SK-N-SH treated with all-trans-retinoic acid at 6 μM for 48 hours (cell line): Measurements from ENCODE around the gene BPI.

Source experiments
- ATAC-seq: fragments of 200-7000 bp; cut with Tn5 transposase; 3 replicates; pipeline ENCODE4 v1.9.1; 2020; ENCODE audit warnings: mild to moderate bottlenecking, moderate library complexity
- ARNTL ChIP-seq: fragments of 450-650 bp; formaldehyde crosslinking; IDR thresholded peaks from 2 replicates; pipeline ENCODE4 v1.5.0; 2020; ENCODE audit warnings: low read depth, mild to moderate bottlenecking, moderate library complexity, borderline replicate concordance
- BACH2 ChIP-seq: fragments of 250-450 bp; sonication (Bioruptor Pico); IDR thresholded peaks from 2 replicates; pipeline ENCODE4 v1.9.0; 2021; ENCODE audit warnings: mild to moderate bottlenecking, borderline replicate concordance
- CSDC2 ChIP-seq: fragments of 250-450 bp; sonication (Bioruptor Pico); IDR thresholded peaks from 2 replicates; pipeline ENCODE4 v1.5.0; 2020; ENCODE audit warnings: mild to moderate bottlenecking, moderate library complexity
- ESRRG ChIP-seq: fragments of 250-450 bp; sonication (Bioruptor Pico); IDR thresholded peaks from 2 replicates; pipeline ENCODE4 v1.6.1; 2021; ENCODE audit warnings: mild to moderate bottlenecking
- ISL1 ChIP-seq: fragments of 250-450 bp; sonication (Bioruptor Pico); IDR thresholded peaks from 2 replicates; pipeline ENCODE4 v2.1.2; 2022; ENCODE audit warnings: mild to moderate bottlenecking, moderate library complexity
- OSR1 ChIP-seq: fragments of 250-450 bp; sonication (Bioruptor Pico); IDR thresholded peaks from 2 replicates; pipeline ENCODE4 v1.8.0; 2022; ENCODE audit warnings: moderate library complexity, mild to moderate bottlenecking, inconsistent platforms
- POU6F1 ChIP-seq: fragments of 250-450 bp; sonication (Bioruptor Pico); IDR thresholded peaks from 2 replicates; pipeline ENCODE4 v1.8.0; 2021; ENCODE audit warnings: low read depth, mild to moderate bottlenecking, moderate library complexity, borderline replicate concordance
- PPARA ChIP-seq: fragments of 250-450 bp; sonication (Bioruptor Pico); IDR thresholded peaks from 2 replicates; pipeline ENCODE4 v1.5.0; 2020; ENCODE audit warnings: mild to moderate bottlenecking, borderline replicate concordance
- RARB ChIP-seq: fragments of 250-450 bp; sonication (Bioruptor Pico); IDR thresholded peaks from 2 replicates; pipeline ENCODE4 v1.8.0; 2021; ENCODE audit warnings: mild to moderate bottlenecking, moderate library complexity
- SNAI2 ChIP-seq: fragments of 250-450 bp; sonication (Bioruptor Pico); IDR thresholded peaks from 2 replicates; pipeline ENCODE4 v1.5.0; 2020; ENCODE audit warnings: mild to moderate bottlenecking, moderate library complexity
- TCF4 ChIP-seq: fragments of 250-450 bp; sonication (Bioruptor Pico); IDR thresholded peaks from 2 replicates; pipeline ENCODE4 v1.8.0; 2021; ENCODE audit warnings: mild to moderate bottlenecking, moderate library complexity, borderline replicate concordance
- TOX ChIP-seq: fragments of 250-450 bp; sonication (Bioruptor Pico); IDR thresholded peaks from 2 replicates; pipeline ENCODE4 v1.8.0; 2021; ENCODE audit warnings: mild to moderate bottlenecking, moderate library complexity, borderline replicate concordance
- ZC3H10 ChIP-seq: fragments of 250-450 bp; sonication (Bioruptor Pico); IDR thresholded peaks from 2 replicates; pipeline ENCODE4 v1.5.1; 2021; ENCODE audit warnings: mild to moderate bottlenecking, moderate library complexity
- ZFP3 ChIP-seq: fragments of 250-450 bp; sonication (Bioruptor Pico); IDR thresholded peaks from 2 replicates; pipeline ENCODE4 v1.5.0; 2020; ENCODE audit warnings: mild to moderate bottlenecking, moderate library complexity
- ZFP30 ChIP-seq: fragments of 450-650 bp; formaldehyde crosslinking; IDR thresholded peaks from 2 replicates; pipeline ENCODE4 v1.5.0; 2022; ENCODE audit warnings: mild to moderate bottlenecking, moderate library complexity
- ZNF565 ChIP-seq: fragments of 450-650 bp; formaldehyde crosslinking; conservative IDR thresholded peaks from 2 replicates; pipeline ENCODE4 v1.5.0; 2020; ENCODE audit warnings: low read depth, mild to moderate bottlenecking, moderate library complexity
- ZNF70 ChIP-seq: fragments of 450-650 bp; formaldehyde crosslinking; IDR thresholded peaks from 2 replicates; pipeline ENCODE4 v1.5.0; 2020; ENCODE audit warnings: mild to moderate bottlenecking, moderate library complexity
- ZNF8 ChIP-seq: fragments of 450-650 bp; formaldehyde crosslinking; IDR thresholded peaks from 2 replicates; pipeline ENCODE4 v1.5.0; 2020; ENCODE audit warnings: mild to moderate bottlenecking, moderate library complexity
- TF ChIP-seq, protein P1 (sequence below): fragments of 250-450 bp; sonication (Bioruptor Pico); IDR thresholded peaks from 2 replicates; pipeline ENCODE4 v1.8.0; 2020; ENCODE audit warnings: mild to moderate bottlenecking, moderate library complexity, borderline replicate concordance
- TF ChIP-seq, protein P2 (sequence below): fragments of 250-450 bp; sonication (Bioruptor Pico); IDR thresholded peaks from 2 replicates; pipeline ENCODE4 v1.5.1; 2020; ENCODE audit warnings: low read depth, mild to moderate bottlenecking, moderate library complexity
- TF ChIP-seq, protein P3 (sequence below): fragments of 250-450 bp; sonication (Bioruptor Pico); IDR thresholded peaks from 2 replicates; pipeline ENCODE4 v1.5.1; 2021; ENCODE audit warnings: mild to moderate bottlenecking, moderate library complexity
- TF ChIP-seq, protein P4 (sequence below): fragments of 250-450 bp; sonication (Bioruptor Pico); IDR thresholded peaks from 2 replicates; pipeline ENCODE4 v1.5.0; 2020; ENCODE audit warnings: mild to moderate bottlenecking, moderate library complexity

Gene BPI

DNA sequence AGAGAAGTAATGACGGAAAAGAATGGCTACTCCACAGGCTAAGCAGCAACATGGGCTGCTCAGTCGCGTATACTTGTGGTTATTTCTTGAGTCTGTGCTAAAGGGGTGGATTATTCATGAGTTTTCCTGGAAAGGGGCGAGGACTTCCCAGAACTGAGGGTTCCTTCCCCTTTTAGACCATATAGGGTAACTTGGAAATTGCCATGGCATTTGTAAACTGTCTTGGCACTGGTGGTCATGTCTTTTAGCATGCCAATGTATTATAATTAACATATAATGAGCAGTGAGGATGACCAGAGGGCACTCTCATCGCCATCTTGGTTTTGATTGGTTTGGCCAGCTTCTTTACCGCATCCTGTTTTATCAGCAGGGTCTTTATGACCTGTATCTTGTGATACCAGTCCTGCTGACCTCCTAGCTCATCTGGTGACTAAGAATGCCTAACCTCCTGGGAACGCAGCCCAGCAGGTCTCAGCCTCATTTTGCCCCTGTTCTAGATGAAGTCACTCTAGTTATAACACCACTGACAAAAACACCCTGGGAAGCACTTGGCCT is 53.8 kb downstream of the BPI start:
- TF ChIP-seq CSDC2 (no peak), TOX (CRISPR knock-in tag) (no peak)
- TF ChIP-seq, protein P1, sequence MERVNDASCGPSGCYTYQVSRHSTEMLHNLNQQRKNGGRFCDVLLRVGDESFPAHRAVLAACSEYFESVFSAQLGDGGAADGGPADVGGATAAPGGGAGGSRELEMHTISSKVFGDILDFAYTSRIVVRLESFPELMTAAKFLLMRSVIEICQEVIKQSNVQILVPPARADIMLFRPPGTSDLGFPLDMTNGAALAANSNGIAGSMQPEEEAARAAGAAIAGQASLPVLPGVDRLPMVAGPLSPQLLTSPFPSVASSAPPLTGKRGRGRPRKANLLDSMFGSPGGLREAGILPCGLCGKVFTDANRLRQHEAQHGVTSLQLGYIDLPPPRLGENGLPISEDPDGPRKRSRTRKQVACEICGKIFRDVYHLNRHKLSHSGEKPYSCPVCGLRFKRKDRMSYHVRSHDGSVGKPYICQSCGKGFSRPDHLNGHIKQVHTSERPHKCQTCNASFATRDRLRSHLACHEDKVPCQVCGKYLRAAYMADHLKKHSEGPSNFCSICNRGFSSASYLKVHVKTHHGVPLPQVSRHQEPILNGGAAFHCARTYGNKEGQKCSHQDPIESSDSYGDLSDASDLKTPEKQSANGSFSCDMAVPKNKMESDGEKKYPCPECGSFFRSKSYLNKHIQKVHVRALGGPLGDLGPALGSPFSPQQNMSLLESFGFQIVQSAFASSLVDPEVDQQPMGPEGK, result no peak
- TF ChIP-seq, protein P2, sequence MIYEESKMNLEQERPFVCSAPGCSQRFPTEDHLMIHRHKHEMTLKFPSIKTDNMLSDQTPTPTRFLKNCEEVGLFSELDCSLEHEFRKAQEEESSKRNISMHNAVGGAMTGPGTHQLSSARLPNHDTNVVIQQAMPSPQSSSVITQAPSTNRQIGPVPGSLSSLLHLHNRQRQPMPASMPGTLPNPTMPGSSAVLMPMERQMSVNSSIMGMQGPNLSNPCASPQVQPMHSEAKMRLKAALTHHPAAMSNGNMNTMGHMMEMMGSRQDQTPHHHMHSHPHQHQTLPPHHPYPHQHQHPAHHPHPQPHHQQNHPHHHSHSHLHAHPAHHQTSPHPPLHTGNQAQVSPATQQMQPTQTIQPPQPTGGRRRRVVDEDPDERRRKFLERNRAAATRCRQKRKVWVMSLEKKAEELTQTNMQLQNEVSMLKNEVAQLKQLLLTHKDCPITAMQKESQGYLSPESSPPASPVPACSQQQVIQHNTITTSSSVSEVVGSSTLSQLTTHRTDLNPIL (CRISPR knock-in tag), result no peak
- ATAC-seq, result no peak

DNA sequence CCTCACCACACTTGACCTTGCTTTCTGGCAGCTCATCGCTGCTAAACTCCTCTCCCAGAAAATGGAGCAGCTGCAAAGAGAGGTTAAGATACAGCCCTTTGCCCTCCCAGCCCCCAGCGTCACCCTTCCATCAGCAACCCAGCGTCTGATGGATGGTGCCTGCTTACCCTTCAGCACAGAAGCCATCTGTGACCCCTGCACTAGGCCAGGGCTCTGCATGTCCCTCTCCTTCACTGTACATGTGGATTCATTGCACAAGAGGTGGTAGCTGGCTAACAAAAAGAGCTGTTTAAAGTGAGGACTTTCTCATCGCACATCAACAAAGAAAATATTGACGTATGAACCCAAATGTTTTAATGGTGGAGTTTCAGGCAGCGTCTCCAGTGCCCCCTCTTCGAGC is 54.6 kb downstream of the BPI start:
- TF ChIP-seq, protein P1, result no peak
- TF ChIP-seq ISL1 (CRISPR knock-in tag), result no peak
- TF ChIP-seq, protein P3, sequence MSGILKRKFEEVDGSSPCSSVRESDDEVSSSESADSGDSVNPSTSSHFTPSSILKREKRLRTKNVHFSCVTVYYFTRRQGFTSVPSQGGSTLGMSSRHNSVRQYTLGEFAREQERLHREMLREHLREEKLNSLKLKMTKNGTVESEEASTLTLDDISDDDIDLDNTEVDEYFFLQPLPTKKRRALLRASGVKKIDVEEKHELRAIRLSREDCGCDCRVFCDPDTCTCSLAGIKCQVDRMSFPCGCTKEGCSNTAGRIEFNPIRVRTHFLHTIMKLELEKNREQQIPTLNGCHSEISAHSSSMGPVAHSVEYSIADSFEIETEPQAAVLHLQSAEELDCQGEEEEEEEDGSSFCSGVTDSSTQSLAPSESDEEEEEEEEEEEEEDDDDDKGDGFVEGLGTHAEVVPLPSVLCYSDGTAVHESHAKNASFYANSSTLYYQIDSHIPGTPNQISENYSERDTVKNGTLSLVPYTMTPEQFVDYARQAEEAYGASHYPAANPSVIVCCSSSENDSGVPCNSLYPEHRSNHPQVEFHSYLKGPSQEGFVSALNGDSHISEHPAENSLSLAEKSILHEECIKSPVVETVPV (CRISPR knock-in tag), result no peak
- TF ChIP-seq ARNTL (CRISPR knock-in tag), result no peak
- no peak for TF ChIP-seq ZNF70 (CRISPR knock-in tag)
- TF ChIP-seq PPARA, result no peak
- TF ChIP-seq ZFP30, result no peak
- TF ChIP-seq TOX (CRISPR knock-in tag), result no peak
- no peak for TF ChIP-seq SNAI2
- no peak for TF ChIP-seq POU6F1 (CRISPR knock-in tag)
- no peak for TF ChIP-seq ZNF565
- no peak for TF ChIP-seq ZFP3
- TF ChIP-seq BACH2, result no peak
- TF ChIP-seq RARB (CRISPR knock-in tag), result no peak
- TF ChIP-seq ZC3H10, result no peak
- no peak for TF ChIP-seq ESRRG (CRISPR knock-in tag)
- no peak for TF ChIP-seq ZNF8 (CRISPR knock-in tag)
- TF ChIP-seq, protein P4, sequence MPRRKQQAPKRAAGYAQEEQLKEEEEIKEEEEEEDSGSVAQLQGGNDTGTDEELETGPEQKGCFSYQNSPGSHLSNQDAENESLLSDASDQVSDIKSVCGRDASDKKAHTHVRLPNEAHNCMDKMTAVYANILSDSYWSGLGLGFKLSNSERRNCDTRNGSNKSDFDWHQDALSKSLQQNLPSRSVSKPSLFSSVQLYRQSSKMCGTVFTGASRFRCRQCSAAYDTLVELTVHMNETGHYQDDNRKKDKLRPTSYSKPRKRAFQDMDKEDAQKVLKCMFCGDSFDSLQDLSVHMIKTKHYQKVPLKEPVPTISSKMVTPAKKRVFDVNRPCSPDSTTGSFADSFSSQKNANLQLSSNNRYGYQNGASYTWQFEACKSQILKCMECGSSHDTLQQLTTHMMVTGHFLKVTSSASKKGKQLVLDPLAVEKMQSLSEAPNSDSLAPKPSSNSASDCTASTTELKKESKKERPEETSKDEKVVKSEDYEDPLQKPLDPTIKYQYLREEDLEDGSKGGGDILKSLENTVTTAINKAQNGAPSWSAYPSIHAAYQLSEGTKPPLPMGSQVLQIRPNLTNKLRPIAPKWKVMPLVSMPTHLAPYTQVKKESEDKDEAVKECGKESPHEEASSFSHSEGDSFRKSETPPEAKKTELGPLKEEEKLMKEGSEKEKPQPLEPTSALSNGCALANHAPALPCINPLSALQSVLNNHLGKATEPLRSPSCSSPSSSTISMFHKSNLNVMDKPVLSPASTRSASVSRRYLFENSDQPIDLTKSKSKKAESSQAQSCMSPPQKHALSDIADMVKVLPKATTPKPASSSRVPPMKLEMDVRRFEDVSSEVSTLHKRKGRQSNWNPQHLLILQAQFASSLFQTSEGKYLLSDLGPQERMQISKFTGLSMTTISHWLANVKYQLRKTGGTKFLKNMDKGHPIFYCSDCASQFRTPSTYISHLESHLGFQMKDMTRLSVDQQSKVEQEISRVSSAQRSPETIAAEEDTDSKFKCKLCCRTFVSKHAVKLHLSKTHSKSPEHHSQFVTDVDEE, result no peak
- no peak for TF ChIP-seq OSR1 (CRISPR knock-in tag)
- no peak for TF ChIP-seq TCF4
- TF ChIP-seq, all 23 proteins: peak for 0
- no peak for ATAC-seq
